ENCODE data around the gene GNG12.

DNA sequence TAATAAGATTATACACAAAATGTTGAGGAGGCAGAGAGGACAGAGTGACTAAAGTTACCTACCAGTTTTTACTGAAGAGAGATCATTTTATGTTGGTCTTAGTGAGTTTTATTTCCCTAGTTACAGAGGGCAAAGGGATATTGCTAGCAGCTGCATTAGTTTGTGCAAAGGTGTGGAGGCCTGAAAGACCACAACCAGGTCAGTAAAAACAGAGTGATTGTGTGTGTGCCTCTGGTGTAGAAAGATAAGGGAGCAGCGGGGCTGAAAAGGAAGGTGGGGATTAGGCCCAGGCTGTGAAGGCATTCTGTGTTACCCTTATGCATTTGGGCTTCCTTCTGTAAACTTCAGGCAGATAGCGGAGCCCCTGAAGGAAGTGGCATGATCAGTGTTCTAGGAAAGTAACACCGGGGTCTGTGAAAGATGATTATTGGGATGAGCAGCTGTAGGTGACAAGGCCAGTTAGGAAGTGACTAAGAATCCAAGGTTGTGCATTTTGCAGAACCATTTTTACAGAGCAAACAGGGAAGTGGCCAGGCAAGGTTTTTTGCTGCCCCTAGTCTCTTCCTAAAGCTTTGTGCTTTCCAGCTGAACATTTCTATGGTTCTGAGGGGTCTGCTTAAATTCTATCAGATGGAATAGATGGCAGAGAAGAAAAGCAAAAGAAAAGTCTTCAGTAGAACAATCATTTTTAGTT, 144.6 kb downstream of the GNG12 start:
- TF ChIP-seq, protein P1, sequence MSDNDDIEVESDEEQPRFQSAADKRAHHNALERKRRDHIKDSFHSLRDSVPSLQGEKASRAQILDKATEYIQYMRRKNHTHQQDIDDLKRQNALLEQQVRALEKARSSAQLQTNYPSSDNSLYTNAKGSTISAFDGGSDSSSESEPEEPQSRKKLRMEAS (CRISPR knock-in tag; IDR thresholded peaks at IDR 0.05): no peak
- no peak for TF ChIP-seq NFE2L1 (CRISPR knock-in tag; IDR thresholded peaks at IDR 0.05)
- TF ChIP-seq CREM (CRISPR knock-in tag; IDR thresholded peaks at IDR 0.05): no peak
- TF ChIP-seq, protein P2, sequence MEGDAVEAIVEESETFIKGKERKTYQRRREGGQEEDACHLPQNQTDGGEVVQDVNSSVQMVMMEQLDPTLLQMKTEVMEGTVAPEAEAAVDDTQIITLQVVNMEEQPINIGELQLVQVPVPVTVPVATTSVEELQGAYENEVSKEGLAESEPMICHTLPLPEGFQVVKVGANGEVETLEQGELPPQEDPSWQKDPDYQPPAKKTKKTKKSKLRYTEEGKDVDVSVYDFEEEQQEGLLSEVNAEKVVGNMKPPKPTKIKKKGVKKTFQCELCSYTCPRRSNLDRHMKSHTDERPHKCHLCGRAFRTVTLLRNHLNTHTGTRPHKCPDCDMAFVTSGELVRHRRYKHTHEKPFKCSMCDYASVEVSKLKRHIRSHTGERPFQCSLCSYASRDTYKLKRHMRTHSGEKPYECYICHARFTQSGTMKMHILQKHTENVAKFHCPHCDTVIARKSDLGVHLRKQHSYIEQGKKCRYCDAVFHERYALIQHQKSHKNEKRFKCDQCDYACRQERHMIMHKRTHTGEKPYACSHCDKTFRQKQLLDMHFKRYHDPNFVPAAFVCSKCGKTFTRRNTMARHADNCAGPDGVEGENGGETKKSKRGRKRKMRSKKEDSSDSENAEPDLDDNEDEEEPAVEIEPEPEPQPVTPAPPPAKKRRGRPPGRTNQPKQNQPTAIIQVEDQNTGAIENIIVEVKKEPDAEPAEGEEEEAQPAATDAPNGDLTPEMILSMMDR (IDR thresholded peaks at IDR 0.05): no peak
- TF ChIP-seq TP53 (CRISPR knock-in tag; IDR thresholded peaks at IDR 0.05): no peak
- TF ChIP-seq, protein P3, sequence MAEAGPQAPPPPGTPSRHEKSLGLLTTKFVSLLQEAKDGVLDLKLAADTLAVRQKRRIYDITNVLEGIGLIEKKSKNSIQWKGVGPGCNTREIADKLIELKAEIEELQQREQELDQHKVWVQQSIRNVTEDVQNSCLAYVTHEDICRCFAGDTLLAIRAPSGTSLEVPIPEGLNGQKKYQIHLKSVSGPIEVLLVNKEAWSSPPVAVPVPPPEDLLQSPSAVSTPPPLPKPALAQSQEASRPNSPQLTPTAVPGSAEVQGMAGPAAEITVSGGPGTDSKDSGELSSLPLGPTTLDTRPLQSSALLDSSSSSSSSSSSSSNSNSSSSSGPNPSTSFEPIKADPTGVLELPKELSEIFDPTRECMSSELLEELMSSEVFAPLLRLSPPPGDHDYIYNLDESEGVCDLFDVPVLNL (CRISPR knock-in tag; IDR thresholded peaks at IDR 0.05; ENCODE audit: borderline replicate concordance, low read depth): no peak
- TF ChIP-seq, protein P4, sequence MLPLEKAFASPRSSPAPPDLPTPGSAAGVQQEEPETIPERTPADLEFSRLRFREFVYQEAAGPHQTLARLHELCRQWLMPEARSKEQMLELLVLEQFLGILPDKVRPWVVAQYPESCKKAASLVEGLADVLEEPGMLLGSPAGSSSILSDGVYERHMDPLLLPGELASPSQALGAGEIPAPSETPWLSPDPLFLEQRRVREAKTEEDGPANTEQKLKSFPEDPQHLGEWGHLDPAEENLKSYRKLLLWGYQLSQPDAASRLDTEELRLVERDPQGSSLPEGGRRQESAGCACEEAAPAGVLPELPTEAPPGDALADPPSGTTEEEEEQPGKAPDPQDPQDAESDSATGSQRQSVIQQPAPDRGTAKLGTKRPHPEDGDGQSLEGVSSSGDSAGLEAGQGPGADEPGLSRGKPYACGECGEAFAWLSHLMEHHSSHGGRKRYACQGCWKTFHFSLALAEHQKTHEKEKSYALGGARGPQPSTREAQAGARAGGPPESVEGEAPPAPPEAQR (CRISPR knock-in tag; IDR thresholded peaks at IDR 0.05): no peak
- TF ChIP-seq, protein P5, sequence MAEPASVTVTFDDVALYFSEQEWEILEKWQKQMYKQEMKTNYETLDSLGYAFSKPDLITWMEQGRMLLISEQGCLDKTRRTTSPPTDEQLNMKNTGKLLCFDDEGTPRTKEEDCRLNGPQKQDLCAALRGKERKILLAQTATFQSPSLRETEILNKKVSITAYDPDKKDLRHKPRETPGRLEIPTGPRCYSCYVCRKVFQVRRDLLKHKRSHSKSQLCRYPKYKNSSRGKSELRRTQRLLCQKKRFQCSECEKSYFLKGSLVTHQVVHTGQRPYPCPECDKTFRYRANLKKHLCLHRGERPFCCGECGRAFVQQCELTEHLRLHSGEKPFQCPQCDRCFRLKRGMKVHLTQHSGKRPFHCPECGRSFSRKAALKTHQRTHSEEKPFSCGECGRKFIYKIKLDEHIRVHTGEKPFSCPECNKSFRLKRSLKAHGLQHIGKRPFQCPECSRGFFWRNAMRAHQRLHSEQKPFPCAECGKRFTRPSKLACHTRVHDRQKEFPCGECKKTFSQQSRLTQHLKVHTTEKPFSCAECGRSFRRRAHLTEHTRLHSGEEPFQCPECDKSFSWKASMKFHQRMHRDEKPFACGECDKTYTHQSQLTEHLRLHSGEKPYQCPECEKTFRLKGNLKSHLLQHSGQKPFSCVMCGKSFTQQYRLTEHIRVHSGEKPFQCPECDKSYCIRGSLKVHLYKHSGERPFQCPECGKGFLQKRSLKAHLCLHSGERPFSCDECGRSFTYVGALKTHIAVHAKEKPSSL (CRISPR knock-in tag; conservative IDR thresholded peaks at IDR 0.05): no peak
- TF ChIP-seq, protein P6, sequence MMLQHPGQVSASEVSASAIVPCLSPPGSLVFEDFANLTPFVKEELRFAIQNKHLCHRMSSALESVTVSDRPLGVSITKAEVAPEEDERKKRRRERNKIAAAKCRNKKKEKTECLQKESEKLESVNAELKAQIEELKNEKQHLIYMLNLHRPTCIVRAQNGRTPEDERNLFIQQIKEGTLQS (CRISPR knock-in tag; conservative IDR thresholded peaks at IDR 0.05): no peak
- TF ChIP-seq, protein P7, sequence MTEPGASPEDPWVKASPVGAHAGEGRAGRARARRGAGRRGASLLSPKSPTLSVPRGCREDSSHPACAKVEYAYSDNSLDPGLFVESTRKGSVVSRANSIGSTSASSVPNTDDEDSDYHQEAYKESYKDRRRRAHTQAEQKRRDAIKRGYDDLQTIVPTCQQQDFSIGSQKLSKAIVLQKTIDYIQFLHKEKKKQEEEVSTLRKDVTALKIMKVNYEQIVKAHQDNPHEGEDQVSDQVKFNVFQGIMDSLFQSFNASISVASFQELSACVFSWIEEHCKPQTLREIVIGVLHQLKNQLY (CRISPR knock-in tag; IDR thresholded peaks at IDR 0.05): no peak
- TF ChIP-seq ZNF232 (CRISPR knock-in tag; IDR thresholded peaks at IDR 0.05): no peak
